ENCODE data around the gene SCIN.

The SCIN gene

GRCh38 chr7:12531784-12532183 is 38.7 kb upstream of the SCIN start:
- Histone ChIP-seq H3K4me3 (IDR thresholded peaks at IDR 0.05; ENCODE audit: insufficient read depth, low read depth, low read length) (no peak overlapping the region), H3K4me1 (ENCODE audit: low read depth, poor library complexity, severe bottlenecking) (no peaks in the 10 kb centered on the region), H3K27ac (no peak overlapping the region), H3K27me3 (ENCODE audit: insufficient read depth, low read depth) (no peaks in the 10 kb centered on the region), H3K36me3 (ENCODE audit: insufficient read depth) (no peaks in the 10 kb centered on the region), H3K9ac (no peak overlapping the region), H4K20me1 (ENCODE audit: insufficient read depth) (no peaks in the 10 kb centered on the region), H3K4me2 (no peak overlapping the region), H2AFZ (ENCODE audit: low read depth) (no peak overlapping the region), H3K79me2 (ENCODE audit: insufficient read depth, low read depth) (no peaks in the 10 kb centered on the region)
- TF ChIP-seq, protein P1, sequence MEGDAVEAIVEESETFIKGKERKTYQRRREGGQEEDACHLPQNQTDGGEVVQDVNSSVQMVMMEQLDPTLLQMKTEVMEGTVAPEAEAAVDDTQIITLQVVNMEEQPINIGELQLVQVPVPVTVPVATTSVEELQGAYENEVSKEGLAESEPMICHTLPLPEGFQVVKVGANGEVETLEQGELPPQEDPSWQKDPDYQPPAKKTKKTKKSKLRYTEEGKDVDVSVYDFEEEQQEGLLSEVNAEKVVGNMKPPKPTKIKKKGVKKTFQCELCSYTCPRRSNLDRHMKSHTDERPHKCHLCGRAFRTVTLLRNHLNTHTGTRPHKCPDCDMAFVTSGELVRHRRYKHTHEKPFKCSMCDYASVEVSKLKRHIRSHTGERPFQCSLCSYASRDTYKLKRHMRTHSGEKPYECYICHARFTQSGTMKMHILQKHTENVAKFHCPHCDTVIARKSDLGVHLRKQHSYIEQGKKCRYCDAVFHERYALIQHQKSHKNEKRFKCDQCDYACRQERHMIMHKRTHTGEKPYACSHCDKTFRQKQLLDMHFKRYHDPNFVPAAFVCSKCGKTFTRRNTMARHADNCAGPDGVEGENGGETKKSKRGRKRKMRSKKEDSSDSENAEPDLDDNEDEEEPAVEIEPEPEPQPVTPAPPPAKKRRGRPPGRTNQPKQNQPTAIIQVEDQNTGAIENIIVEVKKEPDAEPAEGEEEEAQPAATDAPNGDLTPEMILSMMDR (conservative IDR thresholded peaks at IDR 0.05; ENCODE audit: low read depth, low read length) = no peak

DNA sequence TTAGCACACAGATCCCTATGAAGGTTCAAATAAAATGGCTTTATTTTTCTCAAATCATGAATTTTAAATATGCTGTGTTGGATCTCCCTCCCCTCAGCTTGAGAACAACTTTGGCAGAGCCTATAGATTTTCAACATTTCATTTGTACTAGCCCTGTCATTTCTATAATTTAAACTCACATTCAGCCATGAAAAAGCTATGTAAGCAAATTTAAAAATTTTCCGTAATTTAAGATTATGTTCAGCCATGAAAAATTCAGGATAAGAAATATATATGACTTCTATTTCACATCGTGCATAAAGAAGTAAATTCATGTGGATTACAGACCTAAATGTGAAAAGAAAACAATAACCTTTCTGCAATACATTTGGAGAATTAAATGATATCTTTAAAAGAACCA is 36.5 kb upstream of the SCIN start:
- Histone ChIP-seq H3K27me3 (ENCODE audit: insufficient read depth, low read depth) (no peaks in the 10 kb centered on the region), H2AFZ (ENCODE audit: low read depth) (no peak overlapping the region), H3K79me2 (ENCODE audit: insufficient read depth, low read depth) (no peaks in the 10 kb centered on the region), H4K20me1 (ENCODE audit: insufficient read depth) (no peaks in the 10 kb centered on the region), H3K4me3 (IDR thresholded peaks at IDR 0.05; ENCODE audit: insufficient read depth, low read depth, low read length) (no peak overlapping the region), H3K9ac (no peak overlapping the region), H3K4me1 (ENCODE audit: low read depth, poor library complexity, severe bottlenecking) (no peaks in the 10 kb centered on the region), H3K27ac (no peak overlapping the region), H3K4me2 (no peak overlapping the region), H3K36me3 (ENCODE audit: insufficient read depth) (no peaks in the 10 kb centered on the region)
- TF ChIP-seq, protein P1 (conservative IDR thresholded peaks at IDR 0.05; ENCODE audit: low read depth, low read length) = no peak

DNA sequence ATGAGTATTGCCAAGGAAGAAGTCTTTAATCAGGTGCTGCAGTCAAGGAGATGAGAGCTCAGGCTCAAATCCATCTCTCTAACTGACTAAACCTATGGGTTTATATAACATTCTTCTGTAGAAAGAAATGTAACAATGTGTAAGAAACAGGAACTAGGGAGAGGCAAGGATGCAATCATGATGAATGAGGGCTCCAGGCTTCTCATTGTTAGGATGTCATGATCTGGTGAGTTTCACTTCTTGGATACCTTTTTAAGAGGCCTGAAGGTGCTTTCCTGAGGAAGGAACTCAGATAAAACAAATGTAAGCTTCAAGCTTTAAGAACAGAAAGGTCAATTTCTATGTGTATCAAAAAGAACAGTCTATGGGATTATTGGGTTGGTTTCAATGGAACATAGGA is 30.8 kb upstream of the SCIN start:
- Histone ChIP-seq H3K79me2 (ENCODE audit: insufficient read depth, low read depth) (no peaks in the 10 kb centered on the region), H3K36me3 (ENCODE audit: insufficient read depth) (no peaks in the 10 kb centered on the region), H3K4me3 (IDR thresholded peaks at IDR 0.05; ENCODE audit: insufficient read depth, low read depth, low read length) (no peak overlapping the region), H3K4me1 (ENCODE audit: low read depth, poor library complexity, severe bottlenecking) (no peaks in the 10 kb centered on the region), H3K27me3 (ENCODE audit: insufficient read depth, low read depth) (no peaks in the 10 kb centered on the region), H4K20me1 (ENCODE audit: insufficient read depth) (no peaks in the 10 kb centered on the region), H3K27ac (no peak overlapping the region), H3K9ac (no peak overlapping the region), H3K4me2 (no peak overlapping the region), H2AFZ (ENCODE audit: low read depth) (no peak overlapping the region)
- TF ChIP-seq, protein P1 (conservative IDR thresholded peaks at IDR 0.05; ENCODE audit: low read depth, low read length) = no peak

DNA sequence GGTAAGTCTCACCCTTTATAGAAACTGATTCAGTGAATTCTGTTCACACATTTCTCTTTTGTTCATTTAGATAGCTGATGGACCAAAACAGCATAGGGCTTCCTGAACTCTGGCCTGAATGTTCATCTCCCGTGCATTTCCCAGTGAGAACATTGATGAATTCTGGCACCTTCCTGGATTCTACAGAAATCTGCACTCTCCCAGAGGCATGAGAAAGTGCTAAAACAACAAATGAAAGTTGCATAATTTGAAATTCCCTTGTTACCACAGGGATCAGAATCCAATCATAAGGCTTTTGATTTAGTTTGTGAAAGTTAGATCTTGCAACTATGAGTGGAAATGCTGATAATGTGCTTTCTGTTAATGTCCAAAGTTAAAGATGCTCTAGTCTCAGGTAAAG is 29.7 kb upstream of the SCIN start:
- Histone ChIP-seq H3K9ac (no peak overlapping the region), H3K4me2 (no peak overlapping the region), H3K27me3 (ENCODE audit: insufficient read depth, low read depth) (no peaks in the 10 kb centered on the region), H3K4me3 (IDR thresholded peaks at IDR 0.05; ENCODE audit: insufficient read depth, low read depth, low read length) (no peak overlapping the region), H3K4me1 (ENCODE audit: low read depth, poor library complexity, severe bottlenecking) (no peaks in the 10 kb centered on the region), H3K36me3 (ENCODE audit: insufficient read depth) (no peaks in the 10 kb centered on the region), H3K79me2 (ENCODE audit: insufficient read depth, low read depth) (no peaks in the 10 kb centered on the region), H3K27ac (no peak overlapping the region), H2AFZ (ENCODE audit: low read depth) (no peak overlapping the region), H4K20me1 (ENCODE audit: insufficient read depth) (no peaks in the 10 kb centered on the region)
- TF ChIP-seq, protein P1 (conservative IDR thresholded peaks at IDR 0.05; ENCODE audit: low read depth, low read length) = no peak

- Histone ChIP-seq H3K4me2 (no peak overlapping the region), H4K20me1 (ENCODE audit: insufficient read depth) (no peaks in the 10 kb centered on the region), H3K27me3 (ENCODE audit: insufficient read depth, low read depth) (no peaks in the 10 kb centered on the region), H3K36me3 (ENCODE audit: insufficient read depth) (no peaks in the 10 kb centered on the region), H3K9ac (no peak overlapping the region), H3K4me3 (IDR thresholded peaks at IDR 0.05; ENCODE audit: insufficient read depth, low read depth, low read length) (no peak overlapping the region), H2AFZ (ENCODE audit: low read depth) (no peak overlapping the region), H3K79me2 (ENCODE audit: insufficient read depth, low read depth) (no peaks in the 10 kb centered on the region), H3K27ac (no peak overlapping the region), H3K4me1 (ENCODE audit: low read depth, poor library complexity, severe bottlenecking) (no peaks in the 10 kb centered on the region)
- TF ChIP-seq, protein P1 (conservative IDR thresholded peaks at IDR 0.05; ENCODE audit: low read depth, low read length) = no peak
These were observed 26.9 kb upstream of the SCIN start for GRCh38 chr7:12543586-12543985.
